Ascending aorta (tissue), 2 donors: ENCODE data around the gene RPS8. TPM values are rescaled to one million over a fixed set of nuclear protein-coding genes. Genes with fewer than 3 reads are reported as not detected.

ENCODE experiments used
- DNase-seq, 2 donors: peaks; one replicate each; pipeline ENCODE4 v3.0.0-alpha.2; 2019; ENCODE audit warnings: low spot score in 2 of 2
- H3K27ac ChIP-seq, 2 donors: fragments of 200-600 bp; sonication (generic); one replicate each; pipeline ENCODE4 v1.5.1; 2016 to 2017; ENCODE audit warnings: mild to moderate bottlenecking in 1 of 2
- H3K27me3 ChIP-seq: fragments of 200-600 bp; sonication (generic); one replicate; pipeline ENCODE4 v1.5.1; 2017
- H3K36me3 ChIP-seq, 2 donors: fragments of 200-600 bp; sonication (generic); one replicate each; pipeline ENCODE4 v1.5.1; 2016
- H3K4me1 ChIP-seq, 2 donors: fragments of 200-600 bp; sonication (generic); one replicate each; pipeline ENCODE4 v1.5.1; 2016 to 2017; ENCODE audit warnings: mild to moderate bottlenecking in 1 of 2
- H3K4me3 ChIP-seq, 2 donors: fragments of 200-600 bp; sonication (generic); one replicate each; pipeline ENCODE4 v1.5.1; 2016 to 2017; ENCODE audit warnings: mild to moderate bottlenecking in 1 of 2
- H3K9me3 ChIP-seq, 2 donors: fragments of 200-600 bp; sonication (generic); one replicate each; pipeline ENCODE4 v1.5.1; 2016
- CTCF ChIP-seq, 3 experiments: fragments of 200-600 bp in 2 of 3; fragments of 450-650 bp in 1 of 3; sonication (generic) in 2 of 3; IDR thresholded peaks; one replicate each; pipeline ENCODE4 v1.5.1; 2016 to 2019; ENCODE audit warnings: antibody characterized with exemption in 3 of 3, mild to moderate bottlenecking in 1 of 3, moderate library complexity in 1 of 3
- intact Hi-C: fragments of 100-400 bp; cut with DNase I; formaldehyde crosslinking; loops from one replicate; pipeline ENCODE4 v1.15.1; 2023
- total RNA-seq: library from RNA; depleted of rRNA; stranded (reverse); fragments of >200 nt; gene quantifications from one replicate; pipeline ENCODE4 v1.1.0, GENCODE V29; 2016

RPS8 gene
- total RNA-seq, 1 donor from 2014 or later: 1,693 TPM

DNA sequence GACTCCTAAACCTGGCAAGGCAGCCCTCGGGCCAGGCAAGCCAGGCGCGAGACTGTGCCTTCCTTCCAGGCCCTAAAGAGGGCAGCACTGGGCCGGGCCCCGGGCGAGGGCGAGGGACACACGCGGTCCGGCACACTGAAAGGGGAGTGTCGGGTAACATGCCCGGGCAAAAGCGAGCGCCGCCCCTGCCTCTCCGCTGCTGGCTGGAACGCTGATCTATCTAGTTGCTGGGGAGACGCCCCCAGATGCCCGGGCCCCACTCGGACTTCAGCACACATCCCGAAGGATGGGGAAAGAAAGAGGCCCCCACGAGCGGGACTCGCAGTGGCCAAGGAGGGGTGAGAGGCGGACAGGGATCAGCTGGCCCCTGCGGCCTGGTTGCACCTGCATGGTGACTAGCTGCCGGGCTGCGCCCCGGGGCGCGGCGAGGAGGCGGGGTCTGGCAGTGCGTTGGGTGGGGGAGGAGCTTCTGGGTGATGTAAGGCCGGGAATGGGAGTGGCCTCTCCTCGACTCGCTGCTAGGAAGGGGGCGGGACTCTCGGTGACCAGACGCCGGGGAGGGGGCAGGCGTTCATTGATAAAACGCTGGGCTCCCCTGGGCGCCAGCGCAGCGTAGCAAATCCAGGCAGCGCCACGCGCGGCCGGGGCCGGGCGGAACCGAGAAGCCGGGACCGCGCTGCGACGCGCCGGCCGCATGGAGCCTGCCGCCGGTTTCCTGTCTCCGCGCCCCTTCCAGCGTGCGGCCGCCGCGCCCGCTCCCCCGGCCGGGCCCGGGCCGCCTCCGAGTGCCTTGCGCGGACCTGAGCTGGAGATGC is 24.6 kb downstream of the RPS8 start, which contains the start of gene PLK3:
Gene PLK3, plus strand, starts transcription at position 608 of the 815 bp plus-strand sequence. Its CDS starts 87 bp downstream, at position 695.
- TF ChIP-seq CTCF (IDR thresholded peaks at IDR 0.05): peak; percentile 92 to 95 (median 94)
- no peaks in the 10 kb centered on the region for H3K9me3 ChIP-seq
- H3K4me3 ChIP-seq: peak within 1 kb of the TSS; percentile 85 to 91
- peak; percentile 94 to 99 for DNase-seq
- H3K36me3 ChIP-seq: peaks cover 23 to 33% of the 10 kb centered on the region in 2 donors
- H3K4me1 ChIP-seq: peaks cover 18 to 32% of the 10 kb centered on the region in 2 donors
- intact Hi-C loops: loop anchor here (2.0 to 10.0 kb wide), 8 partner anchors 19 to 695 kb away; partner anchors contain the start of genes EIF2B3, RNU5D-1, RPS8 and TESK2
- H3K27me3 ChIP-seq: no peaks in the 10 kb centered on the region
- H3K27ac ChIP-seq: peak within 1 kb of the TSS; percentile 96 to 99

GRCh38 chr1:44801491-44802305 is 26.4 kb downstream of the RPS8 start:
- no peaks in the 10 kb centered on the region for H3K27me3 ChIP-seq
- intact Hi-C loops: loop anchor here (2.0 to 10.0 kb wide), 5 partner anchors 17 to 693 kb away; partner anchors contain the start of genes RNU5D-1 and TESK2
- peaks cover 27 to 49% of the 10 kb centered on the region in 2 donors for H3K4me1 ChIP-seq
- no peak for TF ChIP-seq CTCF (IDR thresholded peaks at IDR 0.05)
- peak overlapping the region; percentile 96 to 99 for H3K27ac ChIP-seq
- peak in 1 of 2 donors; percentile 70 for DNase-seq
- H3K9me3 ChIP-seq: no peaks in the 10 kb centered on the region
- peaks cover 34 to 50% of the 10 kb centered on the region in 2 donors for H3K36me3 ChIP-seq
- H3K4me3 ChIP-seq: peak overlapping the region; percentile 85 to 91

GRCh38 chr1:44802306-44803061 is 27.1 kb downstream of the RPS8 start:
- TF ChIP-seq CTCF (IDR thresholded peaks at IDR 0.05): no peak
- Histone ChIP-seq H3K4me3 (peak overlapping the region; percentile 85 to 91), H3K27ac (peak overlapping the region; percentile 96 to 99), H3K36me3 (peaks cover 34 to 50% of the 10 kb centered on the region in 2 donors), H3K27me3 (no peaks in the 10 kb centered on the region), H3K4me1 (peaks cover 30 to 53% of the 10 kb centered on the region in 2 donors), H3K9me3 (no peaks in the 10 kb centered on the region)
- intact Hi-C loops: loop anchor here (5.0 to 10.0 kb wide), 3 partner anchors 145 to 692 kb away; partner anchors contain the start of gene TESK2
- DNase-seq: no peak

GRCh38 chr1:44803062-44803311 is 27.6 kb downstream of the RPS8 start:
- intact Hi-C loops: loop anchor here (5.0 to 10.0 kb wide), 3 partner anchors 144 to 692 kb away; partner anchors contain the start of gene TESK2
- Histone ChIP-seq H3K27ac (peak overlapping the region; percentile 96 to 99), H3K4me1 (peaks cover 32 to 55% of the 10 kb centered on the region in 2 donors), H3K4me3 (peak overlapping the region; percentile 85 to 91), H3K27me3 (no peaks in the 10 kb centered on the region), H3K9me3 (no peaks in the 10 kb centered on the region), H3K36me3 (peaks cover 34 to 50% of the 10 kb centered on the region in 2 donors)
- TF ChIP-seq CTCF (IDR thresholded peaks at IDR 0.05): no peak
- DNase-seq: no peak
